Dendritic cell treated with granulocyte-macrophage colony-stimulating factor and Interleukin-4, amounts not matched to agents 40 ng/mL and 50 ng/mL, for 4 days (primary cell): ENCODE data around the gene VIPR2.
"Not testable (repeated sequence)": the region's sequence is repeated elsewhere in the genome, so short reads cannot be mapped to it uniquely, and the experiment has no call there.

Experiments
- H3K27ac Mint-ChIP-seq: one replicate; pipeline ENCODE4 v1.8.0; 2022; ENCODE audit warnings: mild to moderate bottlenecking, mixed read lengths
- H3K27me3 Mint-ChIP-seq: one replicate; pipeline ENCODE4 v1.8.0; 2022; ENCODE audit warnings: mild to moderate bottlenecking, mixed read lengths
- H3K36me3 Mint-ChIP-seq: one replicate; pipeline ENCODE4 v1.8.0; 2022; ENCODE audit warnings: low read depth, mixed read lengths
- H3K4me1 Mint-ChIP-seq: one replicate; pipeline ENCODE4 v1.8.0; 2022; ENCODE audit warnings: low read depth, mixed read lengths
- H3K4me3 Mint-ChIP-seq: one replicate; pipeline ENCODE4 v1.8.0; 2022; ENCODE audit warnings: mild to moderate bottlenecking, moderate library complexity, mixed read lengths
- H3K9me3 Mint-ChIP-seq: one replicate; pipeline ENCODE4 v1.8.0; 2022; ENCODE audit warnings: mixed read lengths
- intact Hi-C: fragments of 100-400 bp; cut with micrococcal nuclease; formaldehyde crosslinking; loops from one replicate; pipeline ENCODE4 v1.15.0; 2022

The VIPR2 gene

GRCh38 chr7:159166530-159166929 is 21.9 kb upstream of the VIPR2 start:
- H3K27ac Mint-ChIP-seq = no peak overlapping the region
- H3K9me3 Mint-ChIP-seq = peaks cover 19% of the 10 kb centered on the region
- no peaks in the 10 kb centered on the region for H3K27me3 Mint-ChIP-seq
- H3K4me1 Mint-ChIP-seq = no peaks in the 10 kb centered on the region
- intact Hi-C loops = no loop called here
- no peak overlapping the region for H3K4me3 Mint-ChIP-seq
- no peaks in the 10 kb centered on the region for H3K36me3 Mint-ChIP-seq

GRCh38 chr7:159165352-159165751 is 20.7 kb upstream of the VIPR2 start:
- Mint-ChIP-seq H3K36me3 (no peaks in the 10 kb centered on the region), H3K4me3 (no peak overlapping the region), H3K27ac (no peak overlapping the region), H3K27me3 (no peaks in the 10 kb centered on the region), H3K9me3 (peaks cover 13% of the 10 kb centered on the region), H3K4me1 (no peaks in the 10 kb centered on the region)
- intact Hi-C loops = loop anchor here (2.0 kb wide), 1 partner anchor 33 kb away; no protein-coding TSS in a partner anchor

- intact Hi-C loops = loop anchor here (2.0 kb wide), 1 partner anchor 31 kb away; no protein-coding TSS in a partner anchor
- H3K4me3 Mint-ChIP-seq, H3K27me3 Mint-ChIP-seq, H3K9me3 Mint-ChIP-seq, H3K4me1 Mint-ChIP-seq, H3K36me3 Mint-ChIP-seq, H3K27ac Mint-ChIP-seq: not testable (repeated sequence)
These were observed 19.1 kb upstream of the VIPR2 start for GRCh38 chr7:159163703-159164301.

GRCh38 chr7:159162050-159162626 is 17.5 kb upstream of the VIPR2 start:
- H3K27ac Mint-ChIP-seq, H3K9me3 Mint-ChIP-seq, H3K4me1 Mint-ChIP-seq, H3K36me3 Mint-ChIP-seq, H3K27me3 Mint-ChIP-seq, H3K4me3 Mint-ChIP-seq, intact Hi-C loops: not testable (repeated sequence)

GRCh38 chr7:159160450-159160849 is 15.8 kb upstream of the VIPR2 start:
- intact Hi-C loops = no loop called here
- no peaks in the 10 kb centered on the region for H3K36me3 Mint-ChIP-seq
- H3K27ac Mint-ChIP-seq = no peak overlapping the region
- H3K4me1 Mint-ChIP-seq = no peaks in the 10 kb centered on the region
- no peaks in the 10 kb centered on the region for H3K27me3 Mint-ChIP-seq
- no peaks in the 10 kb centered on the region for H3K9me3 Mint-ChIP-seq
- H3K4me3 Mint-ChIP-seq = no peak overlapping the region

- H3K27ac Mint-ChIP-seq = no peak overlapping the region
- H3K4me3 Mint-ChIP-seq = no peak overlapping the region
- intact Hi-C loops = no loop called here
- no peaks in the 10 kb centered on the region for H3K4me1 Mint-ChIP-seq
- H3K36me3 Mint-ChIP-seq = no peaks in the 10 kb centered on the region
- H3K9me3 Mint-ChIP-seq = no peaks in the 10 kb centered on the region
- H3K27me3 Mint-ChIP-seq = no peaks in the 10 kb centered on the region
These were observed 15.1 kb upstream of the VIPR2 start for GRCh38 chr7:159159731-159160130.

- Mint-ChIP-seq H3K9me3 (no peaks in the 10 kb centered on the region), H3K36me3 (no peaks in the 10 kb centered on the region), H3K4me3 (no peak overlapping the region), H3K27me3 (no peaks in the 10 kb centered on the region), H3K27ac (no peak overlapping the region), H3K4me1 (no peaks in the 10 kb centered on the region)
- intact Hi-C loops = no loop called here
These were observed 14.3 kb upstream of the VIPR2 start for GRCh38 chr7:159158888-159159405.

- H3K4me3 Mint-ChIP-seq = no peak overlapping the region
- H3K9me3 Mint-ChIP-seq = no peaks in the 10 kb centered on the region
- no peaks in the 10 kb centered on the region for H3K27me3 Mint-ChIP-seq
- intact Hi-C loops = no loop called here
- no peak overlapping the region for H3K27ac Mint-ChIP-seq
- no peaks in the 10 kb centered on the region for H3K4me1 Mint-ChIP-seq
- no peaks in the 10 kb centered on the region for H3K36me3 Mint-ChIP-seq
These were observed 13.6 kb upstream of the VIPR2 start for GRCh38 chr7:159158125-159158887.

- intact Hi-C loops = no loop called here
- Mint-ChIP-seq H3K27ac (no peak overlapping the region), H3K4me1 (no peaks in the 10 kb centered on the region), H3K9me3 (no peaks in the 10 kb centered on the region), H3K36me3 (no peaks in the 10 kb centered on the region), H3K27me3 (no peaks in the 10 kb centered on the region), H3K4me3 (no peak overlapping the region)
These were observed 13.0 kb upstream of the VIPR2 start for GRCh38 chr7:159157714-159158113.

GRCh38 chr7:159156436-159157245 is 12.0 kb upstream of the VIPR2 start:
- intact Hi-C loops = no loop called here
- no peaks in the 10 kb centered on the region for H3K9me3 Mint-ChIP-seq
- no peak overlapping the region for H3K27ac Mint-ChIP-seq
- H3K36me3 Mint-ChIP-seq = no peaks in the 10 kb centered on the region
- H3K4me3 Mint-ChIP-seq = no peak overlapping the region
- H3K27me3 Mint-ChIP-seq = no peaks in the 10 kb centered on the region
- H3K4me1 Mint-ChIP-seq = no peaks in the 10 kb centered on the region

- Mint-ChIP-seq H3K4me1 (no peaks in the 10 kb centered on the region), H3K27me3 (no peaks in the 10 kb centered on the region), H3K27ac (no peak overlapping the region), H3K9me3 (no peaks in the 10 kb centered on the region), H3K4me3 (no peak overlapping the region), H3K36me3 (no peaks in the 10 kb centered on the region)
- intact Hi-C loops = no loop called here
These were observed 10.7 kb upstream of the VIPR2 start for GRCh38 chr7:159155410-159155809.

- H3K4me1 Mint-ChIP-seq = no peaks in the 10 kb centered on the region
- no peak overlapping the region for H3K27ac Mint-ChIP-seq
- intact Hi-C loops = no loop called here
- H3K9me3 Mint-ChIP-seq = no peaks in the 10 kb centered on the region
- H3K4me3 Mint-ChIP-seq = no peak overlapping the region
- peaks cover 2% of the 10 kb centered on the region for H3K27me3 Mint-ChIP-seq
- H3K36me3 Mint-ChIP-seq = no peaks in the 10 kb centered on the region
These were observed 9.6 kb upstream of the VIPR2 start for GRCh38 chr7:159154243-159154642.

- H3K27me3 Mint-ChIP-seq = peaks cover 2% of the 10 kb centered on the region
These were observed 8.8 kb upstream of the VIPR2 start for GRCh38 chr7:159153511-159153910.

GRCh38 chr7:159152816-159153215 is 8.1 kb upstream of the VIPR2 start:
- Mint-ChIP-seq H3K9me3 (no peaks in the 10 kb centered on the region), H3K4me3 (no peak overlapping the region), H3K4me1 (no peaks in the 10 kb centered on the region), H3K27ac (no peak overlapping the region), H3K36me3 (no peaks in the 10 kb centered on the region), H3K27me3 (peaks cover 5% of the 10 kb centered on the region)
- intact Hi-C loops = no loop called here

More at GRCh38 chr7:159153511-159153910, 8.8 kb upstream of the VIPR2 start:
- Mint-ChIP-seq H3K4me3 (no peak overlapping the region), H3K36me3 (no peaks in the 10 kb centered on the region), H3K4me1 (no peaks in the 10 kb centered on the region), H3K27ac (no peak overlapping the region), H3K9me3 (no peaks in the 10 kb centered on the region)
- intact Hi-C loops = no loop called here
